Calu3 (cell line): ENCODE data around the gene CHRNA3. TPM values are rescaled to one million over a fixed set of nuclear protein-coding genes. Genes with fewer than 3 reads are reported as not detected.

Source experiments
- BruUV-seq: library from RNA; stranded (reverse); fragments of 400-500 nt; replicated peaks from 2 replicates; lab custom pipeline; 2021; lab: Mats Ljungman, UMichigan
- CTCF ChIA-PET: fragments of 300-600 bp; sonication (Branson Sonifier 250); formaldehyde crosslinking; loops from one replicate; lab custom pipeline; 2022; ENCODE audit warnings: antibody characterized with exemption; lab: Charles Lee
- DNase-seq: peaks from one replicate; pipeline ENCODE4 v3.0.0; 2022
- H3K27ac Mint-ChIP-seq: one replicate; pipeline ENCODE4 v1.8.0; 2022; ENCODE audit warnings: mixed read lengths; ENCODE audit not compliant: unreplicated experiment
- H3K27me3 Mint-ChIP-seq: one replicate; pipeline ENCODE4 v1.8.0; 2022; ENCODE audit warnings: mixed read lengths; ENCODE audit not compliant: unreplicated experiment
- H3K36me3 Mint-ChIP-seq: one replicate; pipeline ENCODE4 v1.8.0; 2022; ENCODE audit warnings: mild to moderate bottlenecking, moderate library complexity, mixed read lengths; ENCODE audit not compliant: insufficient read depth, unreplicated experiment
- H3K4me1 Mint-ChIP-seq: one replicate; pipeline ENCODE4 v1.8.0; 2022; ENCODE audit warnings: mild to moderate bottlenecking, low read depth, mixed read lengths; ENCODE audit not compliant: unreplicated experiment
- H3K4me3 Mint-ChIP-seq: one replicate; pipeline ENCODE4 v1.8.0; 2022; ENCODE audit warnings: mild to moderate bottlenecking, low read depth, moderate library complexity, mixed read lengths; ENCODE audit not compliant: unreplicated experiment
- H3K9me3 Mint-ChIP-seq: one replicate; pipeline ENCODE4 v1.8.0; 2022; ENCODE audit warnings: low read depth, mixed read lengths; ENCODE audit not compliant: unreplicated experiment
- intact Hi-C: fragments of 100-400 bp; cut with micrococcal nuclease; formaldehyde crosslinking; loops from one replicate; pipeline ENCODE4 v1.10.0; 2022; ENCODE audit not compliant: unreplicated experiment
- total RNA-seq: library from RNA; stranded (reverse); gene quantifications from 2 replicates; pipeline ENCODE4 v1.2.3, GENCODE V29; 2022
- TF ChIP-seq, protein P1 (sequence below): fragments of 200-600 bp; IDR thresholded peaks from one replicate; pipeline ENCODE4 v1.8.0; 2022; ENCODE audit warnings: antibody characterized with exemption; ENCODE audit not compliant: unreplicated experiment

Gene CHRNA3
- total RNA-seq, 1 experiment from 2014 or later: not detected

DNA sequence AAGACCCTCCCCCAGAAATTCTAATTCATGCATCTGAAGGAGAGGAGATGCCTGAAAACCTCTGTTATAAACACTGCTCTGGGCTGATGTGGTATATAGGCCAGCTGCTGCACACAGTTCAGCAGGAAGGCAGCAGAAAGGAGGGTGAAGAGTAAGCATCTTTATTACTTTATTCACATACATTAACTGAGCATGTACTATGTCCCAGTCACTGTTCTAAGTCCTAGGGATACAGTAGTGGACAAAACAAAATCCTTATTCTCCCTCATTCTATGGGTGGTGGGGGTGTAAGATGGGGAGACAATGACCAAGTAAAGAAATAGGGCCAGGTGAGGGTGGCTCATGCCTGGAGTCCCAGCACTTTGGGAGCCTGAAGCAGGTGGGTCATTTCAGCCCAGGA, 38.0 kb upstream of the CHRNA3 start:
- no TSS peak for BruUV-seq
- TF ChIP-seq, protein P1, sequence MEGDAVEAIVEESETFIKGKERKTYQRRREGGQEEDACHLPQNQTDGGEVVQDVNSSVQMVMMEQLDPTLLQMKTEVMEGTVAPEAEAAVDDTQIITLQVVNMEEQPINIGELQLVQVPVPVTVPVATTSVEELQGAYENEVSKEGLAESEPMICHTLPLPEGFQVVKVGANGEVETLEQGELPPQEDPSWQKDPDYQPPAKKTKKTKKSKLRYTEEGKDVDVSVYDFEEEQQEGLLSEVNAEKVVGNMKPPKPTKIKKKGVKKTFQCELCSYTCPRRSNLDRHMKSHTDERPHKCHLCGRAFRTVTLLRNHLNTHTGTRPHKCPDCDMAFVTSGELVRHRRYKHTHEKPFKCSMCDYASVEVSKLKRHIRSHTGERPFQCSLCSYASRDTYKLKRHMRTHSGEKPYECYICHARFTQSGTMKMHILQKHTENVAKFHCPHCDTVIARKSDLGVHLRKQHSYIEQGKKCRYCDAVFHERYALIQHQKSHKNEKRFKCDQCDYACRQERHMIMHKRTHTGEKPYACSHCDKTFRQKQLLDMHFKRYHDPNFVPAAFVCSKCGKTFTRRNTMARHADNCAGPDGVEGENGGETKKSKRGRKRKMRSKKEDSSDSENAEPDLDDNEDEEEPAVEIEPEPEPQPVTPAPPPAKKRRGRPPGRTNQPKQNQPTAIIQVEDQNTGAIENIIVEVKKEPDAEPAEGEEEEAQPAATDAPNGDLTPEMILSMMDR: no peak
- DNase-seq: no peak
- intact Hi-C loops: no loop called here
- Mint-ChIP-seq H3K9me3 (no peaks in the 10 kb centered on the region), H3K4me3 (no peak overlapping the region), H3K27me3 (peaks cover 43% of the 10 kb centered on the region), H3K36me3 (no peaks in the 10 kb centered on the region), H3K4me1 (no peaks in the 10 kb centered on the region), H3K27ac (no peak overlapping the region)
- CTCF ChIA-PET: no interaction called here

DNA sequence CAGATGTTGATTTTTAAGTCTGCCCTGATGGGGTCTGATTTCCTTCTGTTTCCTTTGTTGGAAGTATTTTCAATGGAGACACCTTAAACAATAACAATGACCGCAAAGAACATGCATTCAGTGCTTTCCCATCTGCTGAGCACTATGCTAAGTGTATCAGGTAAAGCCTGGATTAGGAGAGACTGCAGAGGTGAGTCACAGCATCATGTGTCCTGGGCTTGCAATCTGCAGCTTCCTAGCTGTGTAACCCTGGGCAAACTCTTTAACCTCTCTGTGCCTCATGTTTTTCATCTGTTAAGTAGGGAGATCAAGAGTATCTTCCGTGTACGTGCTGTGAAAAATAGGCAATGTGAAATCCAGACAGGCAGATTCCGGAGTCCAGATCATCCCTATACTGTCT, 33.5 kb upstream of the CHRNA3 start:
- intact Hi-C loops: no loop called here
- BruUV-seq: no TSS peak
- no peak for DNase-seq
- Mint-ChIP-seq H3K27me3 (peaks cover 66% of the 10 kb centered on the region), H3K36me3 (no peaks in the 10 kb centered on the region), H3K4me1 (no peaks in the 10 kb centered on the region), H3K4me3 (no peak overlapping the region), H3K9me3 (no peaks in the 10 kb centered on the region), H3K27ac (no peak overlapping the region)
- TF ChIP-seq, protein P1: no peak
- CTCF ChIA-PET: interaction anchor here (0.7 to 1.0 kb wide), 2 partner anchors 18 to 41 kb away, joined by 3 read pairs; no protein-coding TSS in a partner anchor

DNA sequence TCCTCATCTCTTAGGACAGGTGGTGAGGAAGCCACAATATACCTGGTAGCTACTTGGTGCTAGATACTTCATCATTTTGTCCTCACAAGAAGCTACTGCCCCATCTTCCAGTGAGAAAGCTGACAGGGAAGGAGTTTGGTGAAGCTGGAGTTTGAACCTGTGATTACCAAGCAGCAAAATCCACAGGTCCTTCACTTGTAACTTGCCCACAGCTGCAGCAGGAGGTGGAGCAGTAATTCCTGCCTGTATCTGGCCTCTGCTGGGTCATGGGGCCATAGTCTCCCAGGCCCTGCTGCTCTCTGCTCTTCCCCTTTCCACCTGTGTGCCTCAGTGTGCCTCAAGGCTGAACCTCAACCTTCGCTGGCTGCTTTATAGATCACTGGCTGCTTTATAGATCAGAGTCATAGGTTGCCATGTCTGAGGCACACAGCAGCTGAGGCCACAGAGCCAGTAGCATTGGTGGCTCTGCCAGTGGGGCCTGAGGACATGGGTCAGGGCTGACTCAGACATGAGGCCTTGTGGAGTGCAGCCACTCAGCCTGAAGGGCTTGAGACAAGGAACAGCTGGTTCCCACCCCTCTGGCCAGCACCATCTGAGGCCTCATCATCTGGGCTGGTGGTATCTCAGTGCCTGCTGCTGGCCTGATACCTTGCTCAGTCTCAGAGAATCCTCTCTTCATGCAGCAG, 31.3 kb upstream of the CHRNA3 start:
- Mint-ChIP-seq H3K27ac (no peak overlapping the region), H3K4me1 (no peaks in the 10 kb centered on the region), H3K27me3 (peaks cover 60% of the 10 kb centered on the region), H3K9me3 (no peaks in the 10 kb centered on the region), H3K36me3 (no peaks in the 10 kb centered on the region), H3K4me3 (no peak overlapping the region)
- no TSS peak for BruUV-seq
- TF ChIP-seq, protein P1: no peak
- CTCF ChIA-PET: interaction anchor here (1.0 kb wide), 1 partner anchor 36 kb away, joined by 3 read pairs; no protein-coding TSS in a partner anchor
- no peak for DNase-seq
- intact Hi-C loops: no loop called here

DNA sequence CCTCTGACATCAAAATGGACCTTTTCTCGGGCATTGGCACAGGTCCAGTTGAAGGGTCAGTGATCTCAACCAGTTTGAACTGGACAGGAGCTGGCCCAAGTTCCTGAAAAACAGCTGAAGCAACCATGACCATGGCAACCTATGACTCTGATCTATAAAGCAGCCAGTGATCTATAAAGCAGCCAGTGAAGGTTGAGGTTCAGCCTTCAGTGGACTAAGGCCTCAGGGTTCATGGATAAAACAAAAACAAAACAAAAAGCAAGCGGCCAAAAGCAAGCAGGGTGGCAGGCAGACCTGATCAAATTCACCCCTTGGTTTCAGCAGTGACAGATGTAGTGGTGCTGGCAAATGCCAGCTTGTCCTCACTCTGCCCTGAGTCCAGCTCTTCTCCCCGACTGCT, 30.2 kb upstream of the CHRNA3 start:
- peaks cover 67% of the 10 kb centered on the region for H3K27me3 Mint-ChIP-seq
- no TSS peak for BruUV-seq
- H3K4me1 Mint-ChIP-seq: no peaks in the 10 kb centered on the region
- H3K9me3 Mint-ChIP-seq: no peaks in the 10 kb centered on the region
- H3K27ac Mint-ChIP-seq: no peak overlapping the region
- H3K36me3 Mint-ChIP-seq: no peaks in the 10 kb centered on the region
- H3K4me3 Mint-ChIP-seq: no peak overlapping the region
- CTCF ChIA-PET: interaction anchor here (1.0 kb wide), 1 partner anchor 35 kb away, joined by 3 read pairs; no protein-coding TSS in a partner anchor
- no peak for DNase-seq
- TF ChIP-seq, protein P1: no peak
- intact Hi-C loops: no loop called here
